Measurements from ENCODE around the gene BCR.

The BCR gene

DNA sequence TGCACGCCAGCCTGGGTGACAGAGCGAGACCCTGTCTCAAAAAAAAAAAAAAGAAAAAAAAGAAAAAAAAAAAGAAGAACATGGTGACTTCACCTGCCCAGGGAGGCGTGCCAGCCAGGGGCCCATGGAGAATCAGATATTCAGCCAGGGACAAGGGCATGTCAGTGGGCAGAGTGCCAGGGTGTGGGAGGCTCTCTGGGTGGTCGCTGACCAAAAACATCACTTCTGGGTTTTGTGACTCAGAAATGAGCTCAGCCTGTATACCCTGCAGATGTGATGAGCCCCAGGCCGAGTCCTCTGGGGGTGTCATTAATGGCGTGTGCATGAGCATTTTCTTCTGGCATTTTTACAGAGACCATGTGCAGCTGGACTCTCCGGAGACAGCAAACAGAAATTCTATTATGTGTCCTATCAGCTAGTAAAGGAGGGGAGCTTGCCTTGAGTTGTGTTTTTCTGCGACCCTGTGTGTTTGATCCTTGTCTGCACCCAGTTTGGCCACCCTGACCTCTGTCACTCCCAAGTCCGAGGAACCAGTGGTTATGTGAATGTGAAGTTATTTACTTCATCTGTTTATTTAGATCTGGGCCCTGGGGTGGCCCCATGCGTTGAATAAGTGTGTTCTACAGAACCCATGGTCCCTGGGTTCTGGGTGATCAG lies 53.6 kb downstream of the BCR start:
- no peak overlapping the region for H3K4me3 Mint-ChIP-seq
- peaks cover 10% of the 10 kb centered on the region for H3K27me3 Mint-ChIP-seq (ENCODE audit: low read depth)
- TF ChIP-seq, protein P1, sequence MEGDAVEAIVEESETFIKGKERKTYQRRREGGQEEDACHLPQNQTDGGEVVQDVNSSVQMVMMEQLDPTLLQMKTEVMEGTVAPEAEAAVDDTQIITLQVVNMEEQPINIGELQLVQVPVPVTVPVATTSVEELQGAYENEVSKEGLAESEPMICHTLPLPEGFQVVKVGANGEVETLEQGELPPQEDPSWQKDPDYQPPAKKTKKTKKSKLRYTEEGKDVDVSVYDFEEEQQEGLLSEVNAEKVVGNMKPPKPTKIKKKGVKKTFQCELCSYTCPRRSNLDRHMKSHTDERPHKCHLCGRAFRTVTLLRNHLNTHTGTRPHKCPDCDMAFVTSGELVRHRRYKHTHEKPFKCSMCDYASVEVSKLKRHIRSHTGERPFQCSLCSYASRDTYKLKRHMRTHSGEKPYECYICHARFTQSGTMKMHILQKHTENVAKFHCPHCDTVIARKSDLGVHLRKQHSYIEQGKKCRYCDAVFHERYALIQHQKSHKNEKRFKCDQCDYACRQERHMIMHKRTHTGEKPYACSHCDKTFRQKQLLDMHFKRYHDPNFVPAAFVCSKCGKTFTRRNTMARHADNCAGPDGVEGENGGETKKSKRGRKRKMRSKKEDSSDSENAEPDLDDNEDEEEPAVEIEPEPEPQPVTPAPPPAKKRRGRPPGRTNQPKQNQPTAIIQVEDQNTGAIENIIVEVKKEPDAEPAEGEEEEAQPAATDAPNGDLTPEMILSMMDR (IDR thresholded peaks at IDR 0.05; ENCODE audit: unreplicated experiment in 3 of 3): no peak
- peaks cover 25% of the 10 kb centered on the region for H3K9me3 Mint-ChIP-seq
- H3K27ac Mint-ChIP-seq: peak overlapping the region in 2 of 3 experiments; percentile 29 to 57
- peaks cover 60% of the 10 kb centered on the region for H3K4me1 Mint-ChIP-seq
- peaks cover 27% of the 10 kb centered on the region for H3K36me3 Mint-ChIP-seq (ENCODE audit: low read depth)

DNA sequence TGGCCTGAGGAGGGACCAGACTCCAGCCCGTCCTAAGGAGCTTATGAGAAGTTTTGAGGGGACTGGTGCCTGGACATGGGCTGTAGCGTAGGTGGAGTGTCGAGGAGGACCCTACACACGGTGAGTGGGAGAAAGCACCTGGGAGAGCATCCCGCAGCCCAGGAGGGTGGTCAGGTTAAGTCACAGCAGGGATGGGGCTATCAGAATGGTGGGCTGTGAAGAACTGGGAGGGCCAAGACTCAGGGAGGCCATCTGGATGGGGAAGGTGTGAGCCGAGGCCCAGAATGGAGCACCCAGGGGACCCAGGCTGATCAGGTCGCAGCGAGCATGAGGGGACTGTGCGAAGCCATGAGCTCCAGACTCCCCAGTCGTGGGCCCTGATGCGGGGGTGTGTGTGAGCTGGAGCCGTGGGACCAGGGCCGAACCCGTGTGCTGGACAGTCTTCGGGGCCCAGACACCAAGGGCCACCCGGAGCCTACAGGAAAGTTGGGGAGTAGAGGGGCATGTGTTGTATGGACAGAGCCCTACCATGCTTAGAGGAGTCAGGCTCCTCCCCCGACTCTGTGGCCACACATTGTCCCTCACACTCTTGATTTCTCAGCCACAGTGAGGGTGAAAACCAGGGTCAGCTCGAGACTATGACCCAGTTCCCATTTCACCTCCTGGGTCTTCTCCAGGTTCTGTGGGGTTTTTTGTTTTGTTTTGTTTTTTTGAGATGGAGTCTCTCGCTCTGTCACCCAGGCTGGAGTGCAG lies 54.3 kb downstream of the BCR start:
- no peak overlapping the region for H3K4me3 Mint-ChIP-seq
- peaks cover 15% of the 10 kb centered on the region for H3K27me3 Mint-ChIP-seq (ENCODE audit: low read depth)
- peaks cover 60% of the 10 kb centered on the region for H3K4me1 Mint-ChIP-seq
- H3K36me3 Mint-ChIP-seq (ENCODE audit: low read depth): peaks cover 20% of the 10 kb centered on the region
- H3K9me3 Mint-ChIP-seq: peaks cover 19% of the 10 kb centered on the region
- TF ChIP-seq, protein P1 (IDR thresholded peaks at IDR 0.05; ENCODE audit: unreplicated experiment in 3 of 3): no peak
- H3K27ac Mint-ChIP-seq: peak overlapping the region in 2 of 3 experiments; percentile 29 to 57

- H3K4me3 Mint-ChIP-seq: no peak overlapping the region
- H3K27me3 Mint-ChIP-seq (ENCODE audit: low read depth): peaks cover 20% of the 10 kb centered on the region
- peaks cover 55% of the 10 kb centered on the region for H3K4me1 Mint-ChIP-seq
- H3K9me3 Mint-ChIP-seq: peaks cover 10% of the 10 kb centered on the region
- TF ChIP-seq, protein P1 (IDR thresholded peaks at IDR 0.05; ENCODE audit: unreplicated experiment in 3 of 3): no peak
- peaks cover 12% of the 10 kb centered on the region for H3K36me3 Mint-ChIP-seq (ENCODE audit: low read depth)
- no peak overlapping the region for H3K27ac Mint-ChIP-seq
Measured at GRCh38 chr22:23235425-23235824, 55.1 kb downstream of the BCR start.

GRCh38 chr22:23236026-23236425 lies 55.7 kb downstream of the BCR start:
- H3K4me3 Mint-ChIP-seq: no peak overlapping the region
- H3K36me3 Mint-ChIP-seq (ENCODE audit: low read depth): peaks cover 14% of the 10 kb centered on the region
- H3K27ac Mint-ChIP-seq: no peak overlapping the region

GRCh38 chr22:23236440-23237184 lies 56.3 kb downstream of the BCR start:
- H3K36me3 Mint-ChIP-seq (ENCODE audit: low read depth): peaks cover 14% of the 10 kb centered on the region
- peaks cover 52% of the 10 kb centered on the region for H3K4me1 Mint-ChIP-seq
- peaks cover 4% of the 10 kb centered on the region for H3K9me3 Mint-ChIP-seq
- peaks cover 30% of the 10 kb centered on the region for H3K27me3 Mint-ChIP-seq (ENCODE audit: low read depth)
- TF ChIP-seq, protein P1 (IDR thresholded peaks at IDR 0.05; ENCODE audit: unreplicated experiment in 3 of 3): no peak
- no peak overlapping the region for H3K4me3 Mint-ChIP-seq
- peak overlapping the region; percentile 52 to 78 (median 75) for H3K27ac Mint-ChIP-seq

More at GRCh38 chr22:23236026-23236425, 55.7 kb downstream of the BCR start:
- peaks cover 4% of the 10 kb centered on the region for H3K9me3 Mint-ChIP-seq
- H3K4me1 Mint-ChIP-seq: peaks cover 55% of the 10 kb centered on the region
- peaks cover 26% of the 10 kb centered on the region for H3K27me3 Mint-ChIP-seq (ENCODE audit: low read depth)
- TF ChIP-seq, protein P1 (IDR thresholded peaks at IDR 0.05; ENCODE audit: unreplicated experiment in 3 of 3): no peak
